ENCODE results near the gene IFT27.
"Not testable (repeated sequence)": the region's sequence is repeated elsewhere in the genome, so short reads cannot be mapped to it uniquely, and the experiment has no call there.

IFT27 gene

DNA sequence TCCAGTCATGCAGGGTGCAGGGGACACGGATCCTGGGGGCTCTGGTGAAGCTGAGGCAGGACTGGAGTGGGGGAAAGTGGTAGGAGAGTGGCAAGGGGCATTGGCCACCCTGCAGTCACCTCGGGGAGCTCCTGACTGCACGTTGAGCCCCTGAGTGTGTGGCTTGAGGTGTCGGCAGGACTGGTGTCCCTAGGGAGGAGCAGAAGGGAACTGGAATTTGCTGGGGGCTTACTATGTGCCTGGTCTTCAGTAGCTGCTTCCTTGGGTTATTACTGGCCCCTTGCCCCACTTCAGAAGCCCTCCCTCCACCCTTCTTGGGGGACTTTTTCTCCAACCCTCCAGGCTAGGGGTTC is 31.5 kb downstream of the IFT27 start:
- no peak for DNase-seq (ENCODE audit: low read depth in 2 of 2)

DNA sequence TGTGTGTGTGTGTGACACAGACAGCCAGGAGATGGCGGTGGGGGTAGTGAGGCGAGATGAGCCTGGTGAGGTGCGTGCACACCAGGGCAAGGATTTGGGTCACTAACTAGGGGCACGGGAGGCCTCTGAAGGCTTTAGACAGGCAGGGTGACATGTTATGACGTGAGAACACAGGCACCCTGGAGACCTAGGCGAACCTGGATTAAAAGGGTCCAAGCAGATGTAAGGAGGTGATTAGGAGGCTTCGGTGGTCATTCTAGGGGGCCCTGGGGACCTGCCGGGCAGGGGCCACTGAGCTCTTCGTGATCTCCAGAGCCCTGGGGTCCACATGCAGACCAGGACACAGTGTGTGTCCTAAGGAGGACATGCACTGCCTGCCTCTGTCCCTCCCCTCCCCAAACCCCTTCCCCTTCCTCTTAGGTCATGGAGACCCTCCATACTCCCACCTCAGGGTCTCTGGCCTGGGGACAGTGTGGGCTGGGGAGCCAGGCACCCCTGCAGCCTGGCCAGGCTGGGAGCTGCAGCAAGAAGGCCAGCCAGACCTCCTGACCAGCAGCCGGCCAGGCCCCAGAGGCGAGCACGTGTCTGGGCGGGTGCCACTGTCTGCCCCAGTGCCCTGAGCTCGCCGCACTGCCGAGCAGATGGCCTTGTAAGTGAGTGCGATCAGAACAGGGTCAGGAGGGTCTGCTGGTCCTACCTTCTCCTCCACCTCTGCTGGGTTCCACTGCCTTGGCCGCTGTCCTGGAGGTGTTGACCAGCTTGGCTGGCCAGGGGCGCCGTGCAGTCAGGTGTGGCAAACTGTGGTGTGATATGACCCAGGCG is 32.1 kb downstream of the IFT27 start:
- DNase-seq (ENCODE audit: low read depth in 2 of 2): no peak

DNA sequence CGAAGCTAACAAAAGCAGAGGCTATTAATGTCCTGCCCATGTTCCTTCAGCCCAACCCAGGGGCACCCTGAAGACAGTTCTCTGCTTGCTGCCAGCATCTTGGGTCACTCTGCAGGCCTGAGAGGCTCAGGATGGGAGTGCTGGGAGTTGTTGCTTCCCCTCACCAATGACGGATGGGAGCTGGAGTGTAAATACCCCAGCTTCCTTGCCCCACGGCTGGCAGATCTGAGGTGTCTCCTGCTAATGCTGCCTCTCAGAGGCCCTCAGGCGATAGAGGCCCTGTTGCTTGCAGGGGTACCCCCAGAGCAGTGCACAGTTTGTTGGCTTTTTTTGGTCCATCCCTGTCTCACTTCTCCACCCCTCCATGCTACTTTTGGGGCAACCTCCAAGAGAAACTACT is 32.9 kb downstream of the IFT27 start:
- no peak for DNase-seq (ENCODE audit: low read depth in 2 of 2)

DNA sequence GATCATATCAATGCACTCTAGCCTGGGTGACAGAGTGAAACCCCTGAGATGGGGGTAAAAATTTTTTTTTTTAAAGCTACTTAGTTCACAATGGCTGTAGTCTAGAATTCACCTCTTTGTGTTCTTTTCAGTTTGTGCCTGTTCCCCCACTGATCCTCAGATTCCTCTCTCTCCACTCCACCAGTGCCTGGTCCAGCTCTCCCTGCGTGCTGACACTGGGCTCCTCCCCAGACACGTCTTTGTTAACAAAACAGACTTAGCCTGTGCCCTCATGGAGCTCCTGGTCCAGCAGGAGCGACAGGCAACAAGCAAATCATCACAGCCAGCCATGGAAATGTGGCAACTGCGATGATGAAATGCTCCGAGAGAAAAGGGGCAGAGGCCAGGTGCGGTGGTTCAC is 34.0 kb downstream of the IFT27 start:
- no peak for DNase-seq (ENCODE audit: low read depth in 2 of 2)

DNA sequence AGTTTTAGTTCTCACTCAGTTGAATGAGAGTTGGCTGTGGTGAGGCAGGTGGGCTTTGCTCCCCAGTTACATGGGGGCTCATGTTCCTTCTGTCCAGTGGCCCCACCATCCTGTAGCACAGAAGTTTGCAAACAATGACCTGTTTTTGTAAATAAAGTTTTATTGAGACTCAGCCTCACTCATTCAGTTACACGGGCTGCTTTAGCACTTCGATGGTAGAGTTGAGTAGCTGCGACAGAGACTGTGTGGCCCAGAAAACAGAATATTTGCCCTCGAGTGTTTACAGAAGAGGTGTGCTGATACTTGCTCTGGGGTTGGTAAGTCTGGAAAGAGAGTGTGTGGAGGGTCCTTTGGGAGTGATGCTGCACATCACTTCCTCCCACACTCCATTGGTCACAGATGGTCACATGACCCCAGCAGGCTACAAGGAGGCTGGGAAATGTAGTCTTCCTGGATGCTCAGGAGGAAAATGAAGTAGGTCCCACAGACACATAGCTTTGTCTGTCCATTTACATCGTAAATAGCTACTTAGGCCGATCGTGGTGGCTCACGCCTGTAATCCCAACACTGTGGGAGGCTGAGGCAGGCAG is 34.6 kb downstream of the IFT27 start:
- DNase-seq (ENCODE audit: low read depth in 2 of 2): no peak

DNA sequence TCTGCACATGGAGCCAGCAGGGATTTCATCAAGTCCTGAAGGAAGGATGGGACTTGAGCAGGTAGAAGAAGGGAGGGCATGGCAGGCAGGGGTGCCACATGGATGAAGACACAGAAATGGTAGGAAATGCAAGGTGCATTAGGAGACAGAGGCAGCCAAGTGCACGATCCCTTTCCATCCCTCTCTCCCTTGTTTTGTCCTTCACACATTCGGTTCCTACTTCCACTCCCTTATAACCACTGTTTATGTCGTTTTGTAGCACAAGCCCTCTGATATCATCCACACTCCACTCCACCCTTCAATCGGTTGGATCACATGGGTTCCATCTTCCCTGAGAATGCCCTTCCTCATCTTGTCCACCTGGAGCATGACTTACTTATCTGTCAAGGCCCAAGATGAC is 35.2 kb downstream of the IFT27 start:
- no peak for DNase-seq (ENCODE audit: low read depth in 2 of 2)

DNA sequence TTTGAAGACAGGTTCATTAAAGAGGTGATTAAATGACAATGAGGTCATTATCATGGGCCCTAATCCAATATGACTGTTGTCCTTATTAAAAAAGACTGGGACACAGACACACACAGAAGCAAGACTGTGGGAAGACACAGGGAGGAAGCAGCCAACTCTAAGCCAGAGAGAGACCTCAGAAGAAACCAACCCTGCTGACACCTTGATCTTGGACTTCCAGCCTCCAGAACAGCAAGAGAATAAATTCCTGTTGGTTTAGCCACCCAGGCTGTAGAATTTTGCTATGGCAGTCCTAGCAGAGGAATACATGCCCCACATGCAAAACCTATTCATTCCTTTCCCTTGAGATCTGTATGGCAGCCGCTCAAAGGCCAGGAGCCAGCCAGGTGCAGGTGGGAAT is 36.7 kb downstream of the IFT27 start:
- DNase-seq (ENCODE audit: low read depth in 2 of 2): no peak

DNA sequence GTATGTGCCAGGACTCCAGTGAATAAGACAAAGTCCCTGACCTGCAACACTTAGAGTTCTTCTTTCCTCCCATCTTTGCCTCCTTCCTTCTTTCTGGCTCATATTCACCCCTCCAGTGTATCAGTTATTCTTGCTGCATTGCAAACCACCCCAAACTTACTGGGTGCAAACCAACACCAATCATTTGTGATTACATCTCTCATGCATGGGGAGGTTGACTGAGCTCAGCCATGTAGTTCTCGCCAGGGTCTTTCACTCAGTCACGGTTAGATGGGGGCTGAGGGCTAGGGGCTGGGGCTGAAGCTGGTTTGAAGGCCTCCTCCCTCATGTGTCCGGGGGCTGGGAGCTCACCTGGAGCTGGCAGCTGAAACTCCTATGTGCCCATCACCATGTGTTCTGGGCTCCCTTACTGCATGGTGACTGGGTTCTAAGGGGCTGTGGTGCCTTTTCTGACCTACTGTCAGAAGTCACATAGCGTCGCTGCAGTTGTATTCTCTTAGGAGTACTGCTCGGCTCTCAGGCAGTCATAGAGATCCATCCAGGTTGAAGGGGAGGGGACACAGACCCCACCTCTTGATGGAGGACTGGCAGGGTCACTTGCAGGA is 37.4 kb downstream of the IFT27 start:
- no peak for DNase-seq (ENCODE audit: low read depth in 2 of 2)

DNA sequence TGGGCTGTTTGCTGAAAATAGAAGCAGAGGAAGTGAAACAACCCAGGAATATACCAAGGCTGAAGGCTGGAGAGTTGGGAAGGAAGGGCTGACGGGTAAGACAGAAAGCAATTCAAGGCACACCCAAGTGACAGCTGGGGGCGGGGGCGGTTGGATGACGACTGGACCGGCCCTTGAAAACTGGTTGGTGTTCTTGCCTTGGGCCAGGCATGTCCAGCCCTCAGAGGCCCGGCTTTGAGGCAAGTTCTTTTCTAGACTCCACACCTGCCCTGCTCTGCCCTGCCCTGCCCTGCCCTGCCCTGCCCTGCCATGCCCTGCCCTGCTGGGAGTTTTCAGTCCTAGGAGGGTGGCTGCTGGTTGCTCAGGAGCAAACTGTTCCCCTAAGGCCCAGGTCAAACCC is 38.1 kb downstream of the IFT27 start:
- no peak for DNase-seq (ENCODE audit: low read depth in 2 of 2)

DNA sequence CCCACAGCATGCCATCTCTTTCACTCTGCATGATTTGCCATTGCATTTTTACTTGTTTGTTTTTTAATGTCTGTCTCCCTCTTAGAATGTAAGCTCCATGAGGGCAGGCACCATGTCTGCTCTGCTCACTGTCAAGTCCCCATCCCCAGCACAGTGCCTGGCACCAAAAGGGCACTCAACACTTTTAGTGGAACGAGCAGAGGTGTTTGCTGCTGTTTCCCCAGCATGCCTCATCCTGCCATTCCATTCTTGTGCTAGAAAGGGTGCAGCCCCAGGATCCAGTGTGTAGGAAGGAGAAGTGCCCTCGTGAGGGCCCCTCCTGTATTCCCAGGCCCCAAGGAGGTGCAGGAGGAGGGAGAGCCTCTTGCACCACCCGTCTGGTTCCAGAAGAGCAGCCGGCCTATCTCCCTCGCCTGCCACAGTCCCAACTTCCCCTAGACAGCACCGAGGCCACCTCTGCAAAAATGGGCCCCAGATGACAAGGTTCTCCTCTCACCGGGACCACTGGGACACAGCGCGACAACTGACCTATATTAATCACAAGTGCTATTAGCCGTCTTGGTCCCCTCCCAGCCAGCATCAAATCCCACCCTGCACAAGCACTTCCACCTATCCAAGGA is 39.1 kb downstream of the IFT27 start:
- DNase-seq (ENCODE audit: low read depth in 2 of 2): no peak

DNA sequence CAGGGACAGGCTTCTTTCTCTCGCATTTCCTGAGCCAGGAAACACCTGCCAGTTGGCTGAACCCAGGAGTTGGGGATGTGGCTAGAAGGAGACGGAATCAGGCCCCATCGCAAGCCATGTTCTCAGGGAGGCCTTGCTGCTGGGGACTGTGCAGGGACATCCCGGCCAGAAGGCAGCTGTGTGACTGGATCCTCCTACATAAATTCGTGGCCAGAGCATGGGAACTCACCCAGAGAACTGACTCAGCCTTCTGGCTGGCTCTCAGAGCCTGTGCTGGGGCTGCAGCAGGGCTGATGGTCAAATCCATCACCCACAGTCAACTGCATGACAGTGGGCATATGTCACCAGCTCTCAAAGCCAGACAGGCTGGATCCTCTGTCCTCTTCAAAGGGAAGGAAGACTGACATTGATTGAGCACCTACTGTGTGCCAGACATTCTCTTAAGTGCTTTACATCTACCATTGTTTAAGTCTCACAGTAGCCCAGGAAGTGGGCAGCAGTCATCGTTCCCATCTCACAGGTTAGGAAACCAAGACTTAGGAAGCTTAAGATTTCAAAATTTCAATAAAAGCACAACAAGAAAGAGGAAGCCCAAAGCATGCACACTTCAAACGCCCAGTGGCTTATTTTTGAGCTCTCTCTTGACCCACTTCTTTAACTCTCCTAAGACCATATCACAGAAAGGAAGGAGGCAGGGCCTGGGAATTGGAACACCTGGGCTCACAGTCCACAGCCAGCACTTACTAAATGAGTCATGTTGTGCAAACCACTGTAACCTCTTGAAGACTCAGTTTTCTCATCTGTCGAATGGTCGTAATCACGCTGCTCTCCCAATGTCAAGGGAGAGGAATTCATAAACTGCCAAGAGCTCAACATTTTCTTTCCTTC is 41.5 kb downstream of the IFT27 start:
- no peak for DNase-seq (ENCODE audit: low read depth in 2 of 2)

DNA sequence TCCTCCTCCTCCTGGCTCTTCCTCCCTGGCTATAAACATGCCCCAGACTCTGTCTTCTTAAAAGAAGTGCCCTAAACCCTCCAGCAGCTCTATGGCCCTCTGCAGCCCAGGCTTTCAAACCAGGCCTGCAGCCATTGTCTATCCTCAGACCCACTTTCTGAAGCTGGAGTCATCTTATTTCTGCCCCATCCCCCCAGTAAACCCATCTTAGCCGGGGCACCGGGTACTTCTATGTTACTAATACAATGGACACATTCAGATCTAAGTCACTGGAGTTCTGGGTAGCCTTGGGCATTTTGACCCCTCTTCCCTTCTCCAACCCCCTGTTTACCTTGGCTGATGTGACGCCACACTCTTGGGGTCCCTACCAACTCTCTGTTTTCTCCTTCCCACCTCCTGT is 42.6 kb downstream of the IFT27 start:
- no peak for DNase-seq (ENCODE audit: low read depth in 2 of 2)

DNA sequence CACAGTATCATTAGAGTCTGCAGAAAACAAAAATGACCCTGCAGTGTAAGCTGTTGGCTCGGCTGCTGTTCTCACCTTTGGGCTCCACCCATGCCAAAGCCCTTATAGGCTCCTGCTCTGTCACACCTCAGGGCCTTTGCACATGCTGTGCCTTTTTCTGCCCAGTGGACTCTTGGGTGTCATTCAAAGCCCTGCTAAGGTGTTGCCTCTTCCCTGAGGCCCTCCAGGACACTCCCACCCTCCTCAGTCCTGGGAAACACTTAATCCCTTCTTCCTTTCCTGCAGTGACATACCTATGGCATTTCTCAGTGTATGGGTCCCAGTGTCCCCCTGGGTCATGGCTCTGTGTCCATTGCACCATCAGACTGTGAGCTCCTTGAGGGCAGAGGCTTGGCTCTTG is 43.3 kb downstream of the IFT27 start:
- no peak for DNase-seq (ENCODE audit: low read depth in 2 of 2)

DNA sequence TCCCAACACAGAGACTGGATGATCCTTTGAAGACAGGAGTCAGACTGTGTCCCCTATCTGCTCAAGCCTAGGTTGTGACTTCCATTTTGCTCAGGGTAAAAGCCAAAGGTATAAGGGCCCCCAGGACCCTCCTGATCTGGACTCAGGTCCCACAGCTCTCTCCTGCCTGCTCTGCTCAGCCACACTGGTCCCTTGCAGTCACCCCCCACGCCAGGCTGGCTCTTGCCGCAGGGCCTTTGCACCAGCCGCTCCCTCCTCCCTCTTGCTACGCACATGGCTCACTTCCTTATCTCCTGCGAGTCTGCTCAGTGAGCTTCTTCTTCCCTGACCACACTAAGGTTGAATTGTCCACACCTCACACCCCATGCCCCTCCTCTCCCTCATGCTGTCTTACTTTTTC is 44.0 kb downstream of the IFT27 start:
- no peak for DNase-seq (ENCODE audit: low read depth in 2 of 2)

DNA sequence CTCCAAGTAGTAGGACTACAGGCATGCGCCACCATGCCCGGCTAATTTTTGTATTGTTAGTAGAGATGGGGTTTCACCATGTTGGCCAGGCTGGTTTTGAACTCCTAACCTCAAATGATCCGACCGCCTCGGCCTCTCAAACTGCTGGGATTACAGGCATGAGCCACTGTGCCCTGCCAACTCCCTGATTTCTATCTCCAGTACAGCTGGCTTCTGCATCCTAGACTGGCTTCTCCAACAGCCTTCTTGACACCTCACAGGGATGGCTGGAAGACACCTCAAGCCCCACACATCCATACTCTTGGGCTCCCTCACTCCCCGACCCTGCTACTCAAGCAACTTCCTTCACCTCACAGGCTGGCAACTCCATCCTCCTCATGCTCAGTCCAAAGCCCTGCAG is 44.6 kb downstream of the IFT27 start:
- not testable (repeated sequence) for DNase-seq (ENCODE audit: low read depth in 2 of 2)

DNA sequence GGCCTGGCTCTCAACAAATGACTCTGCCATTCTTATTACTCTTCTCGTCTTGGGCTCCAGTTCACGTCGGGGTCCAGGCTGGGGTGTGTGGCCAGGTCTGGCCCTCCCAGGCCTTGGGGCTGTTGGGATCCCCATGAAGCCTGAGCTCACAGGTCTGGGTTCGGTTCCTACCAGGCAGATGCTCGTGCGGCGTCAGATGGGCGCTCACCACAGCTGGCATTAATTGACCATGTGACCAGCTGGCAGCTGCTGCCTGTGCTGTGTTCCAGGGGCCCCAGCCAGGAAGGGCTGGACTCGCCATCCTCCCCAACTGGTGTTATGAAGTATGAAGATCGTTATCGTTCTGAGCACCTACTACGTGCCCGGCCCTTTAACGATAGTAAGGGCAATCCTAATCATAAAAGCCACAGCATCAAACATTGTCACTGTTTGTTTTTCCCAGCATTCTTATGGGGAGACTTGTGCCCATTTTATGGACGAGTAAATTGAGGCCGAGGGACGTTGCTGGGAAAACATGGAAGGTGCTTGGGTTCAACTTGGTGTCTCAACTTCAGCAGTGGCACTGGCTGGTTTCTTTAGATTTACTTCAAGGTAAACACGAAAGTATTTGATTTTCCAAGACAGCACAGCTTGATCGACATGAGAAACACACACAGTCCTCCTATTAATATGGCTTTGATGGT is 45.6 kb downstream of the IFT27 start:
- no peak for DNase-seq (ENCODE audit: low read depth in 2 of 2)

DNA sequence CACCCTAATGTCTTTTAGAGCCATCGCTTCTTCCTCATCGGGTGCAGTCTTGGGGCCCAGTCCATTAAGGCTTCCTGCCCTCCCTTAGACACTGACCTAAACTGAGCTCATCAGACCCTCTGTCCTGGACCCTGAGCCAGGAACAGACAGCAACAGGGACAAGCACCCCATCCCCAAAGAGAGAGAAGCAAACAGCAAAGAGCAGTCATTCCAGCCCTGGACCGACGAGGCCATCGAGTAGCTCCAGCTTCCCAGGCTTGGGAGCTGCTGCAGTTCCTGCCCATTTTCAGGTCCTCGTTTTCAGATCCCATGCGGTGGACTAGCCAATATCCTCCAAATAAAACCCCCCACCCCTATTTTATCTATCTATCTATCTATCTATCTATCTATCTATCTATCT is 46.6 kb downstream of the IFT27 start:
- DNase-seq (ENCODE audit: low read depth in 2 of 2): no peak

DNA sequence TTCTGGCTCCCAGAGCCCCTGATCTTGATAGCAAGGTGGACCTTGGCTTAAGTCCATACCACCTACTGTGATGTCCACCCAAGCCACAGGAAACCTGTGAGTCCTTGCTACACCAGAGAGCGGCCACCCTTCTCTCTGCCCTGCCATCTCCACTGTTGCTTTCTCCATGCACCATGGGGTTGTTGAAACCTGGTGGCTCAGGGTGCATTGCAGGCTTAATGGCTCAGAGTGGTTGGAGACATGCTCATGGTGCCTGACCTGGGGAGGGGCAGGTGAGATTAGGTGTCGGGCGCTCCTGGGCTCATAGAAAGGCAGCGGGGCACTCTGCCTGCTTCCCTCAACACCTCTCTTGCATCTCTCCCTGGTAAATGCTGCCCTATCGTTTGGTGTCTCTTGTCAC is 47.4 kb downstream of the IFT27 start:
- DNase-seq (ENCODE audit: low read depth in 2 of 2): no peak

DNA sequence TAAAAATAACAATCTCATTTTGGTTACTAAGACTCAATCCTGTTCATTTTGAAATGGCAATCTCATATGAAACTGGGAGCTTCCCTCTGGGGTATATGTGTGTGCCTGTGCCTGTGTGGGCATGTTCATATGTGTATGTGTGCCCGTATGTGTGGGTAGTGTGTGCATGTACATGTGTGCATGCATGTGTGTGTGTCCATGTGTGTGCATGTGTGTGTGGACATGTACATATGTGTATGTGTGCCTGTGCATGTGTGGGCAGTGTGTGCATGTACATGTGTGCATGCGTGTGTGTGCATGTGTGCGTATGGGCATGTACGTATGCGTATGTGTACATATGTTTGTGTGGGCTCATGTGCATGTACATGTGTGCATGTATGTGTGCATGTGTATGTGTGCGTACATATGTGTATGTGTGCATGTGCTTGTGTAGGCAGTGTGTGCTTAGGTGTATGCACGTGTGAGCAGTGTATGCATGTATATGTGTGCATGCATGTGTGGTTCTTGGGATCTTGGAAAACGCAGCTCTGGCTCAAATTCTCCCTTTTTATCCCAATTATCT is 47.9 kb downstream of the IFT27 start:
- no peak for DNase-seq (ENCODE audit: low read depth in 2 of 2)

DNA sequence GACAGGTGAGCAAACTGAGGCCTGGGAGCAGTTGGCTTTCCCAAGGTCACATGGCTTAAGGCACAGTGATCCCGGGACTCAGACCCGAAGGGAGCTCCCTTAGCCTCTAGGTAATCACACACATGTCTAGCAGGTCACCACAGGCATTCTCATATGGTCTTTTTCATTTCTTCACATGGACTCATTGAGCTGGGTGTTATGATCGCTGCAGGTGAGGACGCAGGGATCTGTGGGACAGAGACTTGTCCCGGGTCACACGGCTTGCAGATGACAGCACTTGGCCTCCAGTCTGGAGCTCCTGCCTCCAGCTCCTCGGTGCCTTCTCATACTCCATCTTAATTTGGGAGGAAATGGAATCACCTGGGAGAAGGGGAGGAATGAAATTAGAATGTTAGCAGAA is 48.8 kb downstream of the IFT27 start:
- no peak for DNase-seq (ENCODE audit: low read depth in 2 of 2)

DNA sequence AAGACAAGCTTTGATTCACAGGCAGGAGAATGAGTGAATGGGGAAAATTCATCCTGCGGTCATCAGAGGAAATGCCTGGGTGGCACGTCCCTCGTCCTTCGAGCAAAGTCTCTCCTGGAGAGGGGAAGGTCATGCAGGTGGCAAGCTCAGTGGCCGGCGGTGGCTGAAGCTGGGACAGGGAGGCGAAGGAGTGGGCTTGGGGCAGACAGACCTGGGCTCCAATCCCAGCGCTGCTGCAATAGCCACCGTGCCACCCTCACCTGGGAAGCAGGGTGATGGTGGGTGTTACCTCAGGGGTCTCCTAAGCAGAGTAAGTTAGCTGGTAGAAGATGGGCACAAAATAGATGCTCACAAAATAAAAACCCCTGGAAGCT is 49.9 kb downstream of the IFT27 start:
- DNase-seq (ENCODE audit: low read depth in 2 of 2): no peak

Data from stimulated activated CD4-positive, alpha-beta T cell treated with anti-CD3 and anti-CD28 coated beads, Interleukin-1b, Interleukin-23, amount 100 ng/mL, for 4 hours (primary cell).